ENCODE results near the gene NACC2. TPM values are rescaled to one million over a fixed set of nuclear protein-coding genes. Genes with fewer than 3 reads are reported as not detected.
"Not testable (repeated sequence)": the region's sequence is repeated elsewhere in the genome, so short reads cannot be mapped to it uniquely, and the experiment has no call there.

Gene NACC2
- total RNA-seq, 1 experiment from 2014 or later: 22.0 TPM

DNA sequence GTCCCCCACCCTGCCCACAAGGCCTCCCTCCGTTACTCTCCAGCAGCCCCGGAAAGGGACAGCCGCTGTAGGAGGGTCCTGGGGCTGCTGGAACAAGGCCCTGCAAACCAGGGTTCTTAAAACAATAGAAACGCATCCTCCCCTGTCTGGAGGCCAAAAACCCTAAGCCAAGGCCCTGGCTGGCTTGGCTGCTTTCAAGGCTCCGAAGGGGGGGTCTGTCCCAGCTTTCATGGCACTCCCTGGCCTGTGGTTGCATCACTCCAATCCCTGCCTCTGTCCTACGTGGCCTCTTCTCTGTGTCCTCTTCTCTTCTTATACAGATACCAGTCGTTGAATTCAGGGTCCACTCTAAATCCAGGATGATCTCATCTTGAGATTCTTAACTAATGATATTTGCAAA lies 126.5 kb downstream of the NACC2 start:
- POLR2A ChIA-PET: no interaction called here
- Mint-ChIP-seq H3K27me3 (ENCODE audit: insufficient read depth, unreplicated experiment) (peaks cover 7% of the 10 kb centered on the region), H3K9me3 (ENCODE audit: unreplicated experiment) (no peaks in the 10 kb centered on the region), H3K36me3 (ENCODE audit: insufficient read depth, unreplicated experiment) (no peaks in the 10 kb centered on the region), H3K27ac (ENCODE audit: unreplicated experiment) (no peak overlapping the region), H3K4me1 (ENCODE audit: low read depth, unreplicated experiment) (peaks cover 5% of the 10 kb centered on the region), H3K4me3 (ENCODE audit: unreplicated experiment) (no peak overlapping the region)
- TF ChIP-seq, protein P1, sequence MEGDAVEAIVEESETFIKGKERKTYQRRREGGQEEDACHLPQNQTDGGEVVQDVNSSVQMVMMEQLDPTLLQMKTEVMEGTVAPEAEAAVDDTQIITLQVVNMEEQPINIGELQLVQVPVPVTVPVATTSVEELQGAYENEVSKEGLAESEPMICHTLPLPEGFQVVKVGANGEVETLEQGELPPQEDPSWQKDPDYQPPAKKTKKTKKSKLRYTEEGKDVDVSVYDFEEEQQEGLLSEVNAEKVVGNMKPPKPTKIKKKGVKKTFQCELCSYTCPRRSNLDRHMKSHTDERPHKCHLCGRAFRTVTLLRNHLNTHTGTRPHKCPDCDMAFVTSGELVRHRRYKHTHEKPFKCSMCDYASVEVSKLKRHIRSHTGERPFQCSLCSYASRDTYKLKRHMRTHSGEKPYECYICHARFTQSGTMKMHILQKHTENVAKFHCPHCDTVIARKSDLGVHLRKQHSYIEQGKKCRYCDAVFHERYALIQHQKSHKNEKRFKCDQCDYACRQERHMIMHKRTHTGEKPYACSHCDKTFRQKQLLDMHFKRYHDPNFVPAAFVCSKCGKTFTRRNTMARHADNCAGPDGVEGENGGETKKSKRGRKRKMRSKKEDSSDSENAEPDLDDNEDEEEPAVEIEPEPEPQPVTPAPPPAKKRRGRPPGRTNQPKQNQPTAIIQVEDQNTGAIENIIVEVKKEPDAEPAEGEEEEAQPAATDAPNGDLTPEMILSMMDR (IDR thresholded peaks at IDR 0.05; ENCODE audit: insufficient read depth in 1 of 2, low read depth in 1 of 2, low read length in 1 of 2, severe bottlenecking in 1 of 2, unreplicated experiment in 1 of 2): no peak
- Histone ChIP-seq H3K4me1 (0 out of 2 replicates have a peak, but pooled peaks cover 4% of the 10 kb centered on the region), H3K27me3 (replicated peaks; ENCODE audit: control insufficient read depth, insufficient read depth, low read length) (no peaks in the 10 kb centered on the region), H3K4me3 (ENCODE audit: low read depth, low read length) (no peak overlapping the region), H3K9me3 (no peaks in the 10 kb centered on the region), H3K36me3 (ENCODE audit: control insufficient read depth, insufficient read depth, low read length) (no peaks in the 10 kb centered on the region)
- intact Hi-C loops (cut with micrococcal nuclease; ENCODE audit: unreplicated experiment): no loop called here
- BruUV-seq (replicated peaks): no TSS peak
- no peak for DNase-seq
- CTCF ChIA-PET: interaction anchor here (0.8 to 2.3 kb wide), 6 partner anchors 139 to 248 kb away, joined by 3 to 23 read pairs (median 4); no protein-coding TSS in a partner anchor

- H3K4me3 ChIP-seq (ENCODE audit: low read depth, low read length): no peak overlapping the region
- intact Hi-C loops (cut with micrococcal nuclease; ENCODE audit: unreplicated experiment): no loop called here
- H3K27me3 ChIP-seq (replicated peaks; ENCODE audit: control insufficient read depth, insufficient read depth, low read length): no peaks in the 10 kb centered on the region
- no TSS peak for BruUV-seq (replicated peaks)
- TF ChIP-seq, protein P1 (IDR thresholded peaks at IDR 0.05; ENCODE audit: insufficient read depth in 1 of 2, low read depth in 1 of 2, low read length in 1 of 2, severe bottlenecking in 1 of 2, unreplicated experiment in 1 of 2): no peak
- H3K27me3 Mint-ChIP-seq (ENCODE audit: insufficient read depth, unreplicated experiment): peaks cover 5% of the 10 kb centered on the region
- POLR2A ChIA-PET: interaction anchor here (0.5 kb wide), 1 partner anchor 61 kb away, joined by 6 read pairs; the partner anchor contains the start of gene CAMSAP1
- no peaks in the 10 kb centered on the region for H3K36me3 Mint-ChIP-seq (ENCODE audit: insufficient read depth, unreplicated experiment)
- H3K36me3 ChIP-seq (ENCODE audit: control insufficient read depth, insufficient read depth, low read length): no peaks in the 10 kb centered on the region
- H3K4me1 Mint-ChIP-seq (ENCODE audit: low read depth, unreplicated experiment): peaks cover 5% of the 10 kb centered on the region
- CTCF ChIA-PET: interaction anchor here (0.6 to 2.3 kb wide), 11 partner anchors 46 to 249 kb away, joined by 3 to 23 read pairs (median 5); partner anchors contain the start of gene NACC2
- DNase-seq: no peak
- H3K4me1 ChIP-seq: 0 out of 2 replicates have a peak, but pooled peaks cover 4% of the 10 kb centered on the region
- no peak overlapping the region for H3K4me3 Mint-ChIP-seq (ENCODE audit: unreplicated experiment)
- H3K27ac Mint-ChIP-seq (ENCODE audit: unreplicated experiment): no peak overlapping the region
- no peaks in the 10 kb centered on the region for H3K9me3 ChIP-seq
- H3K9me3 Mint-ChIP-seq (ENCODE audit: unreplicated experiment): no peaks in the 10 kb centered on the region
Observed at GRCh38 chr9:135968083-135968476, 127.0 kb downstream of the NACC2 start.

DNA sequence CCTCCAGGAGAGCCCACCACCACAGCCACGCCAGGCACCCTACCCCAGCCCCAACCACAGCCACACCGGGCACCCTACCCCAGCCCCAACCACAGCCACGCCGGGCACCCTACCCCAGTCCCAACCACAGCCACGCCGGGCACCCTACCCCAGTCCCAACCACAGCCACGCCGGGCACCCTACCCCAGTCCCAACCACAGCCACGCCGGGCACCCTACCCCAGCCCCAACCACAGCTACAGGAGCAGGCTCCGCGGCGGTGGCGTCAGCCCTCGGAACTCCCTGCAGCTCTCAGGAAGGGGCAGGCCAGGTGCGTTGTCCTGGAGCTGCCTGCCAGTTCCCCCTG lies 128.2 kb downstream of the NACC2 start:
- H3K9me3 Mint-ChIP-seq (ENCODE audit: unreplicated experiment); H3K9me3 ChIP-seq; H3K27me3 Mint-ChIP-seq (ENCODE audit: insufficient read depth, unreplicated experiment); H3K36me3 ChIP-seq (ENCODE audit: control insufficient read depth, insufficient read depth, low read length); POLR2A ChIA-PET; H3K4me1 ChIP-seq; H3K4me3 Mint-ChIP-seq (ENCODE audit: unreplicated experiment); DNase-seq; H3K36me3 Mint-ChIP-seq (ENCODE audit: insufficient read depth, unreplicated experiment); BruUV-seq (replicated peaks); H3K4me3 ChIP-seq (ENCODE audit: low read depth, low read length); H3K27ac Mint-ChIP-seq (ENCODE audit: unreplicated experiment); H3K27me3 ChIP-seq (replicated peaks; ENCODE audit: control insufficient read depth, insufficient read depth, low read length): not testable (repeated sequence)
- CTCF ChIA-PET: interaction anchor here (1.2 to 2.3 kb wide), 5 partner anchors 48 to 156 kb away, joined by 4 to 23 read pairs (median 5); no protein-coding TSS in a partner anchor
- peaks cover 15% of the 10 kb centered on the region for H3K4me1 Mint-ChIP-seq (ENCODE audit: low read depth, unreplicated experiment)
- intact Hi-C loops (cut with micrococcal nuclease; ENCODE audit: unreplicated experiment): loop anchor here (1.0 kb wide), 1 partner anchor 156 kb away; no protein-coding TSS in a partner anchor

Data from Caco-2 (cell line).